K562 (cell line): ENCODE results near the gene PRELID3B. TPM values are rescaled to one million over a fixed set of nuclear protein-coding genes. Genes with fewer than 3 reads are reported as not detected.

Source experiments
- ATF6 ChIP-seq: sonication (generic); formaldehyde crosslinking; IDR thresholded peaks from 2 replicates; pipeline ENCODE4 v1.4.0; 2020; ENCODE audit warnings: mild to moderate bottlenecking, missing genetic modification reagents
- JUND ChIP-seq, 2 experiments: IDR thresholded peaks; 2 replicates in 1 of 2; 3 replicates in 1 of 2; pipeline ENCODE4 v1.6.1; 2011; ENCODE audit warnings: borderline replicate concordance in 2 of 2, low read depth in 2 of 2, low read length in 2 of 2, improper control_type of control experiment in 1 of 2, missing biosample characterization in 1 of 2, missing genetic modification characterization in 1 of 2, missing genetic modification reagents in 1 of 2
- LEF1 ChIP-seq: fragments of 450-650 bp; IDR thresholded peaks from 2 replicates; pipeline ENCODE4 v1.6.1; 2016; ENCODE audit warnings: mild to moderate bottlenecking
- MCM2 ChIP-seq: fragments of 450-650 bp; IDR thresholded peaks from 2 replicates; pipeline ENCODE4 v1.6.1; 2017; ENCODE audit warnings: low read depth, mild to moderate bottlenecking
- NCOR1 ChIP-seq: fragments of 450-650 bp; IDR thresholded peaks from 2 replicates; pipeline ENCODE4 v1.6.1; 2016; ENCODE audit warnings: mild to moderate bottlenecking, moderate library complexity
- NFIX ChIP-seq: fragments of 250-450 bp; sonication (Bioruptor Pico); IDR thresholded peaks from 2 replicates; pipeline ENCODE4 v1.4.0; 2020; ENCODE audit warnings: low read depth, mild to moderate bottlenecking, moderate library complexity
- NR2C2 ChIP-seq, 2 experiments: fragments of 200-800 bp in 1 of 2; sonication (Bioruptor generic) in 1 of 2; sonication (generic) in 1 of 2; formaldehyde crosslinking in 1 of 2; IDR thresholded peaks; 2 replicates each; pipeline versions ENCODE4 v1.6.1 to v1.8.0; 2016 to 2022; ENCODE audit warnings: mild to moderate bottlenecking in 1 of 2, missing compliant biosample characterization in 1 of 2, missing genetic modification characterization in 1 of 2, missing genetic modification reagents in 1 of 2
- NUFIP1 ChIP-seq: fragments of 450-650 bp; IDR thresholded peaks from 2 replicates; pipeline ENCODE4 v1.6.1; 2018; ENCODE audit not compliant: partially characterized antibody
- PRDM10 ChIP-seq: fragments of 450-650 bp; IDR thresholded peaks from 2 replicates; pipeline ENCODE4 v1.6.1; 2018; ENCODE audit not compliant: partially characterized antibody
- RCOR1 ChIP-seq, 2 experiments: IDR thresholded peaks; 2 replicates each; pipeline ENCODE4 v1.6.1; 2012; ENCODE audit warnings: low read depth in 2 of 2, low read length in 2 of 2, borderline replicate concordance in 1 of 2, improper control_type of control experiment in 1 of 2
- TARDBP ChIP-seq: fragments of 450-650 bp; IDR thresholded peaks from 2 replicates; pipeline ENCODE4 v1.6.1; 2016
- TCF3 ChIP-seq: sonication (generic); formaldehyde crosslinking; IDR thresholded peaks from 2 replicates; pipeline ENCODE4 v1.4.0; 2020; ENCODE audit warnings: mild to moderate bottlenecking, missing genetic modification reagents
- USF1 ChIP-seq: sonication (generic); formaldehyde crosslinking; IDR thresholded peaks from 2 replicates; pipeline ENCODE4 v1.9.0; 2022; ENCODE audit warnings: mild to moderate bottlenecking, missing genetic modification reagents
- ZBTB8A ChIP-seq: fragments of 450-650 bp; IDR thresholded peaks from 2 replicates; pipeline ENCODE4 v1.6.1; 2018; ENCODE audit warnings: mild to moderate bottlenecking, moderate library complexity; ENCODE audit not compliant: partially characterized antibody
- ZNF143 ChIP-seq: sonication (generic); formaldehyde crosslinking; IDR thresholded peaks from 2 replicates; pipeline ENCODE4 v1.9.0; 2022; ENCODE audit warnings: mild to moderate bottlenecking, missing genetic modification reagents
- ZNF165 ChIP-seq: fragments of 250-450 bp; sonication (Bioruptor Pico); IDR thresholded peaks from 2 replicates; pipeline ENCODE4 v1.4.0; 2020; ENCODE audit warnings: borderline replicate concordance
- ZNF436 ChIP-seq: fragments of 250-450, 450-650 bp; sonication (Bioruptor Pico); formaldehyde crosslinking; IDR thresholded peaks from 2 replicates; pipeline ENCODE4 v1.7.0; 2020; ENCODE audit warnings: mild to moderate bottlenecking
- ZNF707 ChIP-seq: fragments of 250-450 bp; sonication (Bioruptor Pico); conservative IDR thresholded peaks from 2 replicates; pipeline ENCODE4 v1.8.0; 2022; ENCODE audit warnings: inconsistent platforms, mild to moderate bottlenecking, moderate library complexity
- ZSCAN32 ChIP-seq: fragments of 450-650 bp; formaldehyde crosslinking; IDR thresholded peaks from 2 replicates; pipeline ENCODE4 v1.4.0; 2020; ENCODE audit warnings: mild to moderate bottlenecking, moderate library complexity
- polyA plus RNA-seq, 8 experiments: library from polyadenylated mRNA; depleted of rRNA in 4 of 8; stranded (reverse) in 5 of 8; unstranded in 3 of 8; fragments of >200 nt; fragmentation: Nextera tagmentation in 2 of 8; fragmentation: Illumina TruSeq in 1 of 8; extraction: Ambion mirVana in 2 of 8; extraction: Trizol in 1 of 8; gene quantifications; 2 replicates each; pipeline versions ENCODE4 v1.2.1 to v1.2.3, GENCODE V29; 2011 to 2014; ENCODE audit warnings: inconsistent platforms in 1 of 8, missing spikeins in 1 of 8
- total RNA-seq, 7 experiments: library from RNA; depleted of rRNA in 6 of 7; stranded (reverse); fragments of >200 nt in 6 of 7; fragmentation: Illumina TruSeq in 2 of 7; extraction: Trizol in 2 of 7; gene quantifications; 2 replicates each; pipeline versions ENCODE4 v1.2.1 to v1.2.3, GENCODE V29; 2011 to 2021; ENCODE audit warnings: low replicate concordance in 1 of 7

Gene PRELID3B
- total and polyA plus RNA-seq, 9 of the 15 experiments (the other 6 are each of a cell fraction or from before 2014, with no cell fraction given) = 77.0 to 186 (median 101) TPM

- TF ChIP-seq NUFIP1 (no peak), NFIX (CRISPR knock-in tag) (no peak), ZBTB8A (no peak), ZNF165 (CRISPR knock-in tag) (no peak), TARDBP (no peak), ZNF436 (CRISPR knock-in tag) (no peak), PRDM10 (no peak), ZNF707 (CRISPR knock-in tag) (no peak), NR2C2 (CRISPR knock-in tag; IDR thresholded peaks at IDR 0.05) (no peak), NR2C2 (tag; IDR thresholded peaks at IDR 0.05) (no peak; the same call in 1 of the 2 replicates), NCOR1 (peak; percentile 9; the same call in 1 of the 2 replicates), TCF3 (CRISPR knock-in tag) (no peak), MCM2 (no peak), ZNF143 (CRISPR knock-in tag) (no peak), JUND (IDR thresholded peaks at IDR 0.05; ENCODE audit: borderline replicate concordance, low read depth, low read length) (peak; percentile 67; the same call in 1 of the 2 replicates), JUND (tag; IDR thresholded peaks at IDR 0.05; ENCODE audit: borderline replicate concordance, low read depth, low read length) (peak; percentile 71; the same call in 2 of the 3 replicates), USF1 (no peak), ZSCAN32 (CRISPR knock-in tag) (no peak), ATF6 (CRISPR knock-in tag) (no peak), RCOR1 (IDR thresholded peaks at IDR 0.05; ENCODE audit: borderline replicate concordance in 1 of 2, low read depth in 2 of 2, low read length in 2 of 2) (0 out of 4 replicates have a peak, but pooled peaks of 1 of the 2 experiments have one; percentile 22), LEF1 (peak; percentile 75; the same call in 1 of the 2 replicates)
Observed at GRCh38 chr20:59047938-59048680, 5.5 kb upstream of the PRELID3B start (continued).
